Measurements from ENCODE around the gene ANKRD18B.
A peak's percentile ranks its signal among the peaks of the same experiment; 100 is the strongest.
"Not testable (repeated sequence)": the region's sequence is repeated elsewhere in the genome, so short reads cannot be mapped to it uniquely, and the experiment has no call there.

The ANKRD18B gene

DNA sequence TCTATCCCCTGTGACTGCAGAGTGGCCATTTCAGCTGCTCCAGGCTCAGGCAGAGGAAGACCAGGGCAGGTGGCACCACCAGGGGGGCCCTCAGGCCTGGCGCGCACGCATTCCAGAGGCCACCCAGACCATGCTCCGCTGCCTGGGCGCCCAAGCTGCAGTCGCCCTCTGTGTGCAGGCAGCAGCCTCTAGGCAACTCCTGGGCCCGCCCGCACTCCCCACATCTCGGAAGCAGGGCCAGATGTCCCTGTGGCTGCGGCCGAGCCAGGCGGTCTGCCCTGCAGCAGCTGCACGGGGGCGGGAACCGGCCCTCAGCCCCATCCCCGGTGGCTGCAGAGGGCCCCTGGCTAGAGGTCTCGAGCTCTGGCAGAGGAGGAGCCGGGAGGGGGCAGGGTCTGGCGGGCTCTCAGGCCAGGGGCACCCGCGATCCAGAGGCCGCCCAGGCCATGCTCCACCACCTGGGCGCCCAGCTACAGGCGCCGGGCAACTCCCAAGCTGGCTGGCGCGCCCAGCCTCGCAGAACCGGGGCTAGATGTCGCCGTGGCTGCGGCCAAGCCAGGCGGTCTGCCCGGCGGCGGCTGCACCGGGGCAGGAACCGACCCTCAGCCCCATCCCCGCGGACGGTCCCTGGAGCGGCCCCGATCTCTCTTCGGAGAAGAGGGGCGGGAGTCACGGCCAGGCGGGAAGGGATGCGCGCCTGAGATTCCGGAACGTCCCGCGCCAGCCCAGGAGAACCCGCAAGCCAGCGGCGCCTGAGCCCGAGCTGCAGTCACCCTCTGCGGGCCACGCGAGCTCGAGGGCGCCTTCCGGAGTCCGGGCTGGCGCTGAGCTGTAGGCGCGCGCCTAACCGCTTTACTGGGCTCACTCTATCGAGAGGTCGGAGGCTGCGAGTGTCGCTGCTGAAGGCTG, at the start of gene ANKRD18B:
Gene ANKRD18B (plus strand): TSS at position 855 of the 909 bp plus-strand sequence. CDS start 239 bp downstream, outside the sequence.
- TF ChIP-seq, protein P1, sequence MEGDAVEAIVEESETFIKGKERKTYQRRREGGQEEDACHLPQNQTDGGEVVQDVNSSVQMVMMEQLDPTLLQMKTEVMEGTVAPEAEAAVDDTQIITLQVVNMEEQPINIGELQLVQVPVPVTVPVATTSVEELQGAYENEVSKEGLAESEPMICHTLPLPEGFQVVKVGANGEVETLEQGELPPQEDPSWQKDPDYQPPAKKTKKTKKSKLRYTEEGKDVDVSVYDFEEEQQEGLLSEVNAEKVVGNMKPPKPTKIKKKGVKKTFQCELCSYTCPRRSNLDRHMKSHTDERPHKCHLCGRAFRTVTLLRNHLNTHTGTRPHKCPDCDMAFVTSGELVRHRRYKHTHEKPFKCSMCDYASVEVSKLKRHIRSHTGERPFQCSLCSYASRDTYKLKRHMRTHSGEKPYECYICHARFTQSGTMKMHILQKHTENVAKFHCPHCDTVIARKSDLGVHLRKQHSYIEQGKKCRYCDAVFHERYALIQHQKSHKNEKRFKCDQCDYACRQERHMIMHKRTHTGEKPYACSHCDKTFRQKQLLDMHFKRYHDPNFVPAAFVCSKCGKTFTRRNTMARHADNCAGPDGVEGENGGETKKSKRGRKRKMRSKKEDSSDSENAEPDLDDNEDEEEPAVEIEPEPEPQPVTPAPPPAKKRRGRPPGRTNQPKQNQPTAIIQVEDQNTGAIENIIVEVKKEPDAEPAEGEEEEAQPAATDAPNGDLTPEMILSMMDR (IDR thresholded peaks at IDR 0.05; ENCODE audit: low read depth, low read length) = peak; percentile 39
- DNase-seq (ENCODE audit: extremely low read depth, low read depth) = not testable (repeated sequence)

DNA sequence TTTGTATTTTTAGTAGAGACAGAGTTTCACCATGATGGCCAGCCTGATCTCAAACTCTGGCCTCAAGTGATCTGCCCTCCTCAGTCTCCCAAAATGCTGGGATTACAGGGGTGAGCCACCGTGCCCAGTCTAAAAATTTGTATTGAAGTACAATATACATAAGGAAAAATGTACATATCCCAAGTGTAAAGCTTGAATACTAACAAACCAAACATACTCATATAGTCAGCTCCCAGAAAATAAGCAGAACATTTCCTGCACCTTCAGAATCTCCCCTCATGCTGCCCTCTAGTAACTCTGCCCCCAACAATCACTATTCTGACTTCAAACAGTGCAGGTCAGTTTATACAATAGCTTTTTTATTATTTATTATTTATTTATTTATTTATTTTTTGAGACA, 48.7 kb upstream of the ANKRD18B start:
- TF ChIP-seq, protein P1 (IDR thresholded peaks at IDR 0.05; ENCODE audit: low read depth, low read length) = no peak
- no peak for DNase-seq (ENCODE audit: extremely low read depth, low read depth)

DNA sequence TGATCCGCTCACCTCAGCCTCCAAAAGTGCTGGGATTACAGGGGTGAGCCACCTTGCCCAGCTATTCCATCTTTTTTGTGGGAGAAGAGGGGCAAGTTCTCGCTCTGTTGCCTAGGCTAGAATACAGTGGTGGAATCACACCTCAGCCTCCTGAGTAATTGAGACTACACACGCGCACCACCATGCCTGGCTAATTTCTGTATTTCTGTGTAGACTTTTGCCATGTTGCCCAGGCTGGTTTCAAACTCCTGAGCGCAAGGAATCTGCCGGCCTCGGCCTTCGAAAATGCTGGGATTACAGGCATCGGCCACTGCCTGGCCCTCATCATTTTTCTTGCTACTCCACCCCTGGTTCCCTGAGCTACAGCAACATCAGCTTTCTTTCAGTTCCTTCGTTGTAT, 47.5 kb upstream of the ANKRD18B start:
- TF ChIP-seq, protein P1 (IDR thresholded peaks at IDR 0.05; ENCODE audit: low read depth, low read length) = no peak
- no peak for DNase-seq (ENCODE audit: extremely low read depth, low read depth)

DNA sequence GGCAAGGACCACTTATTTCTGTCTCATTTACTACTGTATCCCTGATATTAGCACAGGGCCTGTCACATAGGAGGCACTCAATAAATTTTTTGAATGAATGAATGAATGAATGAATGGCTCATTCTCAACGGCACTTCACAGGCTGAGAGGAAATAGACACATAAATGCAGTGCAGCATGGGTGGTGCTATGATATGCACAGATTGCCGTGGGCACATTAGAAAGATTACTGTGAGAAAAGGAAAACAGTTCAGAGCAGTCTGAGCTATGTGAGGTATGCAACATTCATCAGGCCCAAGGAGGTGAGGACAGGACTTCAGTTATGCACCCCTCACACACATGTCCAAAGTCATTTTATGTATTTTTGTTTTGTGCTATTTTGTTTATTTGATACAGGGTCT, 43.9 kb upstream of the ANKRD18B start:
- DNase-seq (ENCODE audit: extremely low read depth, low read depth) = no peak

DNA sequence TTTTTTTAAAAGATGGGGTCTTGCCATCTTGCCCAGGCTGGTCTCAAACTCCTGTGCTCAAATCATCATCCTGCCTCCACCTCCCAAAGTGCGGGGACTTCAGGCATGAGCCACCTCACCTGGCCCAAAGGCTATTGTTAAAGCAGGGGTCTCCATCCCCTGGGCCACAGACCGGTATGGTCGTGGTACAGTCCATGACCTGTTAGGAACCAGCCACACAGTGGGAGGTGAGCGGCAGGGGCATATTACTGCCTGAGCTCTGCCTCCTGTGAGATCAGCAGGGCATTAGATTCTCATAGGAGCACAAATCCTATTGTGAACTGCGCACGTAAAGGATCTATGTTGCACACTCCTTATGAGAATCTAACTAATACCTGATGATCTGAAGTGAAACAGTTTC, 43.1 kb upstream of the ANKRD18B start:
- TF ChIP-seq, protein P1 (IDR thresholded peaks at IDR 0.05; ENCODE audit: low read depth, low read length) = no peak
- no peak for DNase-seq (ENCODE audit: extremely low read depth, low read depth)

More for the DNA sequence above, 43.9 kb upstream of the ANKRD18B start:
- TF ChIP-seq, protein P1 (IDR thresholded peaks at IDR 0.05; ENCODE audit: low read depth, low read length) = no peak

DNA sequence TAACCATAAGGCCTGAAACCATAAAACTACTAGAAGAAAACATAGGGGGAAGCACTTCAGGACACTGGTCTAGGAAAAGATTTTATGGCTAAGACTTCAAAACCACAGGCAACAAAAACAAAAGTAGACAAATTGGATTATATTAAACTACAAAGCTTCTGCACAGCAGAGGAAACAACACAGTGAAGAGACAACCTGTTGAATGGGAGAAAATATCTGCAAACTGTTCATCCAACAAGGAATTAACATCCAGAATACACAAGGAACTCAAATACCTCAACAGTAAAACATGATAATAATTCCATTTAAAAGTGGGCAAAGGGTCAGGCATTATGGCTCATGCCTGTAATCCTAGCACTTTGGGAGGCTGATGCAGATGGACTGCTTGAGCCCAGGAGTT, 38.7 kb upstream of the ANKRD18B start:
- not testable (repeated sequence) for DNase-seq (ENCODE audit: extremely low read depth, low read depth)

DNA sequence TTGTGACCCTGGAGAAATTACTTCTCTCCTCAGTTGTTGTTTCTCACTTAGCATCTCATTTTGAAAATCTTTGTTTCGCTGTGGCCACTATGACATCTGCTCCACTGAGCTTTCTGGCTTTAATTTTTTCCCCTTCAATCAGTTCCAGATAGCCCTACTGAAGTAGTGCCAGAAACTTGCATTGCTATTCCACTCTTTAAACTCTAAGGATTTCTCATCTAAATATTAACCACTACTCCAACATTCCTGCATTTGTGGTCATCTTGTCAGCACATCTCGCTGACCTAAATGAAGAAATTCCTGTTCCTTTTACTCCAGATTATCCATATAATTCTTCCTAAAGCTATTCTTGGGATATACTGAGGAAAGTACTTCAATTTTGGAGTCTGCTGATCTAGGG, 35.0 kb upstream of the ANKRD18B start:
- DNase-seq (ENCODE audit: extremely low read depth, low read depth) = peak; percentile 53
- TF ChIP-seq, protein P1 (IDR thresholded peaks at IDR 0.05; ENCODE audit: low read depth, low read length) = no peak

DNA sequence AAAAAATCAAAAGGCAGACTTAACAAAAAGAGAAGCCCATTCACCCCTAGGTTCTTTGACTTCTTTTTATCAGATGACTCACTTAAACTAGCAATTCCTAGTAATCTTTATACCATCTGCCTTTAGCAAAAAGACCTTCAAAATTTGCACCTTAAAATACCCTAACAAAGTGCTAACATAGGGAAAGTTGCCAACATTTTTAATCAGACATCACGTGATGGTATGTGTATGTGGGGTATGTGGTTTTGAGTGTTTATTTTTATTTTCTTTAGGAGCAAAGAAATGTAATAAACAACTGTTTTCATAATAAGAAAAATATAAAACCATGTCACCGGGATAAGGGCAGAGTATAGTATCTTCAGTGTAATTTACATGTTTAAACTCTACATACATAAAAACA, 30.2 kb upstream of the ANKRD18B start:
- not testable (repeated sequence) for DNase-seq (ENCODE audit: extremely low read depth, low read depth)

Data from AG09319 (cell line).